GM20431 (cell line): Measurements from ENCODE around the gene SLC16A8.

Experiments used
- in situ Hi-C: fragments of 300-500 bp; cut with MseI, MboI; formaldehyde crosslinking; loops from one replicate; pipeline ENCODE4 v1.15.0; 2020; ENCODE audit warnings: low sequenced_read_pairs; ENCODE audit not compliant: unreplicated experiment

The SLC16A8 gene

DNA sequence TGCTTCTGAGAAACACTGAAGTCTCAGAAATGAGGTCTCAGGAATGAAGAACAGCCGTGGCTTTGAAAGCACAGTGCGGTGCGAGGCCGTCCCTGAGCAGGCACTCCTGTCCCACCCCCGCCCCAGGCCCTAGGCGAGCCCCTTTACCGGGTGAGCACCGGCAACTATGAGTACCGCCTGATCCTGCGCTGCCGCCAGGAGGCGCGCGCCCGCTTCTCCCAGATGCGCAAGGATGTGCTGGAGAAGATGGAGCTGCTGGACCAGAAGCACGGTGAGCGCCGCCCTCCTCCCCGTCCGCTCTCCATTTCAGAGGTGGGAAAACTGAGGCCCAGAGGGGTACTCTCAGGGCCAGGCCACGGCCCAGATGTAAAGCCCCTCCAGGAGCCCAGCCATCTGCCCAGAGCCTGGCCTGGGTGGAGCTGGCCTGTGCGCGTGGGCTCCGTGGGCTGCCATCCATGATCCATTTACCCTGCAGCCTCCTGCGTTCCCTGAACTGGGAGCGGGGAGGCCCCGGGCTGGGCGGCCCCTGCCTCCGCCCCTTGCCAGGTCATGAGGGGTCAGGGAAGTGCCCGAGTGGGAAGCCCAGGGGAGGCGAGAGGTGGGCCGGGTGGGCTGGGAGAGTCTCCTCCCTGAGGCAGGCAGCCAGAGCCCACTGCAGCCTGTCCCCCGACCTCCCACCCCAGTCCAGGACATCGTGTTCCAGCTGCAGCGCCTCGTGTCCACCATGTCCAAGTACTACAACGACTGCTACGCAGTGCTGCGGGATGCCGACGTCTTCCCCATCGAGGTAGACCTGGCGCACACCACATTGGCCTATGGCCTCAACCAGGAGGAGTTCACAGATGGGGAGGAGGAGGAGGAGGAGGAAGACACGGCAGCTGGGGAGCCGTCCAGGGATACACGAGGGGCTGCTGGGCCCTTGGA lies 9.5 kb downstream of the SLC16A8 start:
- in situ Hi-C loops = no loop called here

GRCh38 chr22:38073150-38074130 lies 10.5 kb downstream of the SLC16A8 start:
- in situ Hi-C loops = no loop called here

DNA sequence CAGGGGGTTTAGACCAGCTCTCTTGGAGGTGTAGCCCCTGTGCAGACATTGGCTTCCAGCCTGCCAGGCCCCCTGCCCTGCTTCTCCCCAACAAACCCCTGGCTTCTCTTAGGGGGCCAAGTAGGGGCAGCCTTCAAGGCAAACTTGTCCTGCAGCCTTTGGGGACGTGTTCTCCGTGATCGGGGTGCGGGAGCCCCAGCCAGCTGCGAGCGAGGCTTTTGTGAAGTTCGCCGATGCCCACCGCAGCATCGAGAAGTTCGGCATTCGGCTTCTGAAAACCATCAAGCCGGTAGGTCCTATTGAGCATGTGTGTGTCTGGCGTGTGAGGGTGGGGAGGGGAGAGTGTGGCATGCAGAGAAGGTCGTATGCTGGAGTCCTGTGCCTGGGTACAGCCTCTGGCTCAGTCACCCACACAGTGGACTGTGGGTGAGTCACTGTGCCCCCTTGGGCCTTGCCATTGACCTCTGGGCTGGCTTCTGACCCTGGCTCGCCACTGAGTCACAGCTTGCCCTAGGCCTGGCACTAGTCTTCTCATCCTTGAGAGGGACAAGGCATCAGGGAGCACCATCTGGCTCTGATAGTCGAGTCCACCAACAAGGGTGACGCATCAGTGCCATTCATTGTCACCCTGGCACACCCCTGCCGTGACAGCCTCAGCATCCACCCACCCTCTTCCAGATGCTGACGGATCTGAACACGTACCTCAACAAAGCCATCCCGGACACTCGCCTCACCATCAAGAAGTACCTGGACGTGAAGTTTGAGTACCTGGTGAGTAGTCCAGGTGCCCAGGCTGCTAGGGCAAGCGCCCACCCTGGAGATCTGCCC lies 11.4 kb downstream of the SLC16A8 start:
- in situ Hi-C loops = no loop called here

- in situ Hi-C loops = no loop called here
Measured at GRCh38 chr22:38071421-38072321, 12.3 kb downstream of the SLC16A8 start.

DNA sequence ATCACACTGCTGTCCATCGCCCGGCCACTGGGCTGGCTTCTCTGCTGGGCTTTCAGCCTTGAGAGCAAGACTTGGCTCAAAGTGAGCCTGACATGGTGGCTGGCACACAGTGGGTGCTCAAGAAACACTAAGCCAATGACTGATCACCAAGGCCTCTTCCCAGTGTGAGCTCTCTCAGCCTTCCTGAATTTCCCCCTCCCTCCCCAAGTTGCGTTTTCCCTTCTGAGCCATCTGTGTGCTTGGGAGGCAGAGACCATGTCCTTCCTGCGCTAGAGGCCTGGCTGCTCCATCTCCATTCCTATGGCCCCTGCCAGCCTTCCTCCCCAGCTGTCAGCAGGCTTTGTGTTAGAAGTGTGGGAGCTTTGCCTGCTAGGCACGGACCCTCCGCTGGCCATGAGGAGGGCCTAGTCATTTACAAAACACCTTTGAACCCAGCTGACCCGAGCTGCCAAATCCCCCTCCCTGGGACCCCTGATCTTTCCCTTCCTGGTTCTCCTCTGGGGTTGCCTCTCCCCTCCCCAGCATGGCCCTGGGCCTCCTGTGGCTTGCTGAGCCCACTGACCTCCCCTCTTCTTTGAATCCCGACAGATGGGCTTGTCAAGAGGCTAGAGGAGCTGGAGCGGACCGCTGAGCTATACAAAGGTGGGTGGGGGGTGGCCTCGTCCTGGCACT lies 13.6 kb downstream of the SLC16A8 start:
- in situ Hi-C loops = no loop called here

- in situ Hi-C loops = no loop called here
Measured at GRCh38 chr22:38069372-38070249, 14.4 kb downstream of the SLC16A8 start.

DNA sequence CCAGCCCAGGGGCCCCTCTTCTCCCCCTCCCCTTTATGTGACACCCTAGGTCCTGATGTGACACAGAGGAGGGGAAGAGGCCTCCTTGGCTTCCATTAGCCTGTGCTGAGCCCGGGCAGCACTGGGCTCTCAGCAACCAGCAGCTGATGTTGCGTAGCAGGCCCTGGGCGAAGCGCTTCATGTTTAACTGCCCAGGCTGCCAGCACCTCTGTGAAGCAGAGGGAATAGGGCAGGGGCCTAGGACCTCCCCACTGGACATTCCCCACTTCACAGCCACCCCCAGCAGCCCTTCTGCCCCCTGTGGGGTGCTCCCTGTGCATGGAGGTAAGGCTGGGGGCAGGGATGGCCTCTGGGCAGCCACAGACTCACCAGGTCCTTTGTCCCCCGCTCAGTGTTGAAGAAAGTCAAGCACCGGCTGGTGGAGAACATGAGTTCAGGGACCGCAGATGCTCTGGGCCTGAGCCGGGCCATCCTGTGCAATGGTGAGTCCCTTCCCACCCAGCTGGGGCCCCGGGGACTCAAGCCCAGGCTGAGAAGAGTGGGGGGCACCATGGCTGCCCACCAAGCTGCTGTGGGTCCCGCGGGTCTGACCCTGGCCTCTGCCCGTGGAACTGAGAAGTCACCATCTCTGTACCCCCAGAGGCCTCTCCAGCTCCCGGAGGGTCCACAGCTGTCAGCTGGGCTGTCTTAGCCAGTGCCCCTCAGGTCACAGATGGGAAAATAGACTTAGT lies 15.2 kb downstream of the SLC16A8 start:
- in situ Hi-C loops = no loop called here

GRCh38 chr22:38067761-38068360 lies 16.1 kb downstream of the SLC16A8 start:
- in situ Hi-C loops = no loop called here

DNA sequence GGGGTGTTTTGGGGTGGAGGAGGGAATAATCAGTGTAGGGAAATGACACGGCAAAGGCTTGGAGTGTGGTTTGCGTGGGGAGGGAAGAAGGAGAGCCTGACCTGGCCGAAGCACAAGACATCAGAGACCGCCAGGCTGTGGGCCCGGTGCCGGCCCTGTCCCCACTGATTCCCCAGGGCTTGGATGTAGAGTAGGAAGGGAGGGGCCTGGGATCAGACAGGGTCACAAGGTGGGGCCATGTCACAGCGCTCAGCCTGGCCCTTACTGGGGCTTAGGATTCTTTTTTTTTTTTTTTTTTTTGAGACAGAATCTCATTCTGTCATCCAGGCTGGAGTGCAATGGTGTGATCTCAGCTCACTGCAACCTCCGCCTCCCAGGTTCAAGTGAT lies 17.0 kb downstream of the SLC16A8 start:
- in situ Hi-C loops = no loop called here

DNA sequence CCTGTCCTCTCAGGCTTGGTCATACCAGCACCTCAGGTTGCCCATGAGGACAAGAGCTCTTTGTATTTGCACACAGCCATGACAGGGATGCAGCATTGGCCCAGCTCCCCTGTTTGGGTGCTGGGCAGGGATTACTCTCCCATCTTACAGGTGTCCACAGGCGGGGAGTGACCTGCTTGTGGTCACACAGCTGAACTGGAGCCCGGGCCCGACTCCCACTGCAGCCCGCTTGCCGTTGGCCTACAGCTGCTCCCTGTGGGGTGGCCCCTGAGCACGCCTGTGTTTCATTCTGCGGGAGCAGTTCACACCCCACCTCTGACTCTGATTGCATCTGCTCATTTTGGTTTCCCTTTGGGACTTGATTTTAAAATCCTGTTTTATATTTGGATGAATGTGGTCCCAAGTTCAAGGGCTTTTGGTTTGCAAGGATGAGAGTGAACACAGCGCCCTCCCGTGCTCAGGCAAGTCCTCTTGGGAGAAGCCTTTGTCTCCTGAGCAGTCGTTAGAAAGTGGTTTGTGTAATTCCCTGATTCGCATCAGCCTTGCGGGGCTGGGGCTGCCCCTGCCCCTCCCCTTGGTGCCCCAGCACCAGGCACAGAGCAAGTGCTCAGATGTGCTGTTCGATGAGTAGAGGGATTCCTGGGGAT lies 17.5 kb downstream of the SLC16A8 start:
- in situ Hi-C loops = no loop called here

DNA sequence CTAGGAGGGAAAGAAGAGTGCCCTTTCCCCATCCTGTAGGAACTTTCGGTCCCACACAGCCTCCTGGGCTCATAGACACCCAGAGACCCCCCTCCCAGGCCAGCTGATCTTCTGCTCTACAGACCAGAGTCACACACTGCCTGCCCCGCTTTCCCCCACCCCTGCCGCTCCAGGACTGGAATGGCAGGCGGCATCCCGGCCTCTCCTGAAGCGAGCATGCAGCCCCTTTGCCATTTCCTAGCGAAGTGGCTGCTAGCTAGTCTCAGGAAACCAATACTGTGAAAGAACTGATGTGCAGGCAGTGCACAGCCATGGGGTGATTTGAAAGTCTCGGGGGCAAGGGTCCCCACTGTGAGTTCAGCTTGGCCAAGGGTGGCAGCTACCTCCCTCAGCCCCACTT lies 18.4 kb downstream of the SLC16A8 start:
- in situ Hi-C loops = no loop called here

DNA sequence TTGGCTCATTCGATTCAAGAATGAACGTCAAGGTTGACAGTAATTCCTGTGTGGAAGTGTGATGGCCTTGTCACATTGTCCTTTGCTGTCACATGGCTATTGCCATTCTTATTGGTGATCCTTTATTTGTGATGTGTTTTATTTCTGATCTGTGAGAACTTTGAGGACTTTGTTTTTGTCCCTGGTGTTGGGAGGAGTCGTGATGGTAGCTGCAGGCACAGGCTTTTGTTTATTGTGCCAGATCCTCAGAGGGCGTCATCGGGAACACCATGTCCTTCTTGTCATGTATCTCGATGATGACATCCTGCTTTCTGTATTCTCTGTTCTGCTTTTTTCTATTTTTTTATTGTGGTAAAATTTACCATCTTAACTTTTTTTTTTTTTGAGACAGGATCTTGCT lies 21.2 kb downstream of the SLC16A8 start:
- in situ Hi-C loops = no loop called here

- in situ Hi-C loops = no loop called here
Measured at GRCh38 chr22:38056969-38057891, 26.8 kb downstream of the SLC16A8 start, which contains the start of gene PICK1. Gene PICK1, plus strand, starts transcription at chr22:38057404. Its CDS starts 406 bp downstream, at chr22:38057810.

- in situ Hi-C loops = no loop called here
Measured at GRCh38 chr22:38051900-38052862, 31.8 kb downstream of the SLC16A8 start.
